Hepatocyte (in vitro differentiated cells): Measurements from ENCODE around the gene CLIP4. TPM values are rescaled to one million over a fixed set of nuclear protein-coding genes. Genes with fewer than 3 reads are reported as not detected.
A peak's percentile ranks its signal among the peaks of the same experiment; 100 is the strongest.

Experiments used
- DNase-seq: peaks from one replicate; pipeline ENCODE4 v3.0.0-alpha.2; 2016; ENCODE audit warnings: low spot score
- H2AFZ ChIP-seq: fragments of 200-600 bp; sonication (generic); 2 replicates; pipeline ENCODE4 v1.6.0; 2016; ENCODE audit warnings: antibody characterized with exemption, mild to moderate bottlenecking
- H3K27ac ChIP-seq: fragments of 200-600 bp; sonication (generic); 2 replicates; pipeline ENCODE4 v1.5.1; 2016; ENCODE audit warnings: mild to moderate bottlenecking
- H3K27me3 ChIP-seq: fragments of 200-600 bp; sonication (generic); 2 replicates; pipeline ENCODE4 v1.6.1; 2016
- H3K36me3 ChIP-seq: fragments of 200-600 bp; sonication (generic); replicated peaks from 2 replicates; pipeline ENCODE4 v1.5.1; 2016; ENCODE audit warnings: low read depth; ENCODE audit not compliant: insufficient read depth
- H3K4me1 ChIP-seq: fragments of 200-600 bp; sonication (generic); 2 replicates; pipeline ENCODE4 v1.5.1; 2016; ENCODE audit warnings: mild to moderate bottlenecking, moderate library complexity; ENCODE audit not compliant: insufficient read depth
- H3K4me2 ChIP-seq: fragments of 200-600 bp; sonication (generic); 2 replicates; pipeline ENCODE4 v1.6.0; 2016
- H3K4me3 ChIP-seq: fragments of 200-600 bp; sonication (generic); 2 replicates; pipeline ENCODE4 v1.5.1; 2016; ENCODE audit warnings: mild to moderate bottlenecking
- H3K79me2 ChIP-seq: fragments of 200-600 bp; sonication (generic); 2 replicates; pipeline ENCODE4 v1.6.0; 2017; ENCODE audit warnings: mild to moderate bottlenecking
- H3K9me2 ChIP-seq: fragments of 200-600 bp; sonication (generic); replicated peaks from 2 replicates; pipeline ENCODE4 v1.6.0; 2017; ENCODE audit warnings: mild to moderate bottlenecking; ENCODE audit not compliant: insufficient read depth
- H3K9me3 ChIP-seq: fragments of 200-600 bp; sonication (generic); 2 replicates; pipeline ENCODE4 v1.5.1; 2016; ENCODE audit warnings: low read depth, mild to moderate bottlenecking
- H4K20me1 ChIP-seq: fragments of 200-600 bp; sonication (generic); 2 replicates; pipeline ENCODE4 v1.6.0; 2016; ENCODE audit warnings: mild to moderate bottlenecking; ENCODE audit not compliant: insufficient read depth, poor library complexity, severe bottlenecking
- CTCF ChIP-seq: fragments of 200-600 bp; sonication (generic); IDR thresholded peaks from 2 replicates; pipeline ENCODE4 v1.5.1; 2016; ENCODE audit warnings: antibody characterized with exemption, mild to moderate bottlenecking; ENCODE audit not compliant: poor library complexity
- EZH2 ChIP-seq: fragments of 200-600 bp; sonication (generic); IDR thresholded peaks from 2 replicates; pipeline ENCODE4 v1.6.1; 2016; ENCODE audit warnings: antibody characterized with exemption, mild to moderate bottlenecking, borderline replicate concordance
- EZH2phosphoT487 ChIP-seq: fragments of 200-600 bp; sonication (generic); IDR thresholded peaks from one replicate; pipeline ENCODE4 v1.6.1; 2018; ENCODE audit warnings: antibody characterized with exemption, mild to moderate bottlenecking, low read depth, moderate library complexity; ENCODE audit not compliant: unreplicated experiment, severe bottlenecking
- WGBS: methylation state at CpG from one replicate; pipeline ENCODE4 v1.1.6; 2016; ENCODE audit warnings: low lambda C conversion rate; ENCODE audit errors: missing lambda C conversion rate; 5-methylcytosine and 5-hydroxymethylcytosine counted together
- polyA plus RNA-seq: library from polyadenylated mRNA; unstranded; fragments of >200 nt; fragmentation: Nextera tagmentation; extraction: Ambion mirVana; gene quantifications from 2 replicates; pipeline ENCODE4 v1.2.1, GENCODE V29; 2016
- total RNA-seq: library from RNA; depleted of rRNA; stranded (reverse); fragments of >200 nt; gene quantifications from 2 replicates; pipeline ENCODE4 v1.2.3, GENCODE V29; 2014

CLIP4 gene
- total and polyA plus RNA-seq, 2 experiments from 2014 or later: 17.3 to 35.6 TPM

- H3K36me3 ChIP-seq: no peaks in the 10 kb centered on the region
- H3K9me2 ChIP-seq: no peaks in the 10 kb centered on the region
- 93% methylated on average over 8 of the region's 8 CpGs for WGBS
- H3K79me2 ChIP-seq: no peaks in the 10 kb centered on the region
- TF ChIP-seq EZH2 (no peak), CTCF (no peak), EZH2phosphoT487 (no peak)
- no peak overlapping the region for H2AFZ ChIP-seq
- no peaks in the 10 kb centered on the region for H4K20me1 ChIP-seq
- H3K4me3 ChIP-seq: no peak overlapping the region
- DNase-seq: no peak
- no peaks in the 10 kb centered on the region for H3K4me1 ChIP-seq
- no peaks in the 10 kb centered on the region for H3K27me3 ChIP-seq
- no peaks in the 10 kb centered on the region for H3K9me3 ChIP-seq
- H3K4me2 ChIP-seq: no peak overlapping the region
- H3K27ac ChIP-seq: no peak overlapping the region
Measured at GRCh38 chr2:29195796-29196195, 80.6 kb downstream of the CLIP4 start.

DNA sequence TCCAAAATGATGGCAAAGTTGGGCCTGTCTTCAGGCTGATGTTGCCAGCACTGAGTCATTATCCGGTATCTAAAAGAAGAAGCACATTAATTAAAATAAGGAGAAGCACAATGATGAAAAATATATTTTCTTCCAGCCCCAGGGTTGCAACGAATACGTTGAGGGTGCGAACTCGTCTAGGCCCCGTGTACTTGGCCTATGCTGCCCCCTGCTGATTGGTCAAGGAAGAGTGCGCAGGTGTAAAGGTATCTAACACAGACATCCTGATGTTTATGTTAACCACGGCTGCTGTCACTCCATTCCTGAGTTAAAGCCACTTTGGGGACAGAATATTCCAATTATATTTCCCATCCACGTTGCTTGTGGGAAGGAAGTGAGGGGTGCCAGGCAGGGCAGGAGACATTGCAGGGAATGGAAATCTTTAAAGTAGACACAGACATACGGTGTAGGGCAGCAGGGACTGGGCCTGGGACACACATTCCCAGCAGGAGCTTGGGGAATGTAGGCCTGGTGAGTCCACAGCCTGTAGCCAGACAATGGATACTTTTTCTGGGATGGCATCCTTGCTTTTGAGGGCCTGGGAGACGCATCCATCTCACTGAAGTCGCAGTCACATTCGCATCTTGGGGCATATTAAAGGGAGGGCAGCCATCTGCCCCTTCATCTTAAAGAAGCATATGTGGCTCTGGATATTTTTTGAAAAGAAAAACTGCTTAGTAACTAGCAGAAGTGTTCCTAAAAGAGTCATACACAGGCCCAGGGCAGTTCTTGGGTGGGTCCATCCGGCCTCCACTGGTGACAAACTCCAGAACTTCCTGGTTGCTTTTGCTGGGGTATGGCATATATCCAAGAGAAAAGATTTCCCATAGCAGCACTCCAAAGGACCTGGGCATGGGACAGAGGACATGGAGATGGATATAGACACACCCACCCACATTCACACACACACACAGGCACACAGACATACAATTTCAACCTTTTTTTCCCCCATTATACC lies 81.9 kb downstream of the CLIP4 start:
- Histone ChIP-seq H3K4me3 (no peak overlapping the region), H3K79me2 (no peaks in the 10 kb centered on the region), H3K4me2 (no peak overlapping the region), H3K36me3 (no peaks in the 10 kb centered on the region), H3K9me2 (no peaks in the 10 kb centered on the region), H3K27me3 (no peaks in the 10 kb centered on the region), H3K9me3 (no peaks in the 10 kb centered on the region), H3K27ac (no peak overlapping the region), H3K4me1 (no peaks in the 10 kb centered on the region), H2AFZ (no peak overlapping the region), H4K20me1 (no peaks in the 10 kb centered on the region)
- TF ChIP-seq EZH2phosphoT487 (no peak), CTCF (peak; percentile 77)
- peak; percentile 84 for DNase-seq
- 36% methylated on average over 14 of the region's 14 CpGs for WGBS

DNA sequence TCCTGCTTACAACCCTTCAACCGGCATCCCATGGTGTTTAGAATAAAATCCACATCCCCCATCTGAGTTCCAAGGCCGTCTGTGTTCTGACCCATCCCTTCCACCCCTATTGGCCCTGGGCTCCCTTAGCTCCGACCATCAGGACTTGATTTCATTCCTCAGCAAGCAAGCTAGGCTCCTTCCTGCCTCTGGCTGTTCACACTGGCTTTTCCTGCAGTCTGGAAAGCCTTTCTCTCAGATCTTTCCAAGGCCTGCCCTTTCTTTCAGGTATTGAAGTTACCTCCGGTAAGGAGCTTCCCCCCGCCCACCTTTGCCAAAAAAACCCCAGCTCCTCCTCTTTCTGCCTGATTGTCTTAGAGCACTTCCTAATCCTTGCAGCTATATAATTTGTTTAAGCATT lies 86.8 kb downstream of the CLIP4 start:
- H4K20me1 ChIP-seq: no peaks in the 10 kb centered on the region
- no peak overlapping the region for H2AFZ ChIP-seq
- no peaks in the 10 kb centered on the region for H3K9me3 ChIP-seq
- no peaks in the 10 kb centered on the region for H3K9me2 ChIP-seq
- H3K4me2 ChIP-seq: no peak overlapping the region
- no peaks in the 10 kb centered on the region for H3K27me3 ChIP-seq
- WGBS: 32% methylated on average over 5 of the region's 5 CpGs
- no peaks in the 10 kb centered on the region for H3K4me1 ChIP-seq
- no peak overlapping the region for H3K27ac ChIP-seq
- TF ChIP-seq CTCF (no peak), EZH2 (no peak), EZH2phosphoT487 (no peak)
- H3K36me3 ChIP-seq: no peaks in the 10 kb centered on the region
- no peaks in the 10 kb centered on the region for H3K79me2 ChIP-seq
- no peak for DNase-seq
- no peak overlapping the region for H3K4me3 ChIP-seq
